Vagina (tissue), 2 donors: ENCODE data around the gene BRCA1. TPM values are rescaled to one million over a fixed set of nuclear protein-coding genes. Genes with fewer than 3 reads are reported as not detected.

Experiments
- DNase-seq, 2 donors: peaks; one replicate each; pipeline ENCODE4 v3.0.0-alpha.2; 2017; ENCODE audit errors: extremely low spot score in 2 of 2
- H3K27ac ChIP-seq: fragments of 200-600 bp; sonication (generic); one replicate; pipeline ENCODE4 v1.5.1; 2019
- H3K27me3 ChIP-seq: fragments of 200-600 bp; sonication (generic); one replicate; pipeline ENCODE4 v1.5.1; 2019
- H3K36me3 ChIP-seq, 2 donors: fragments of 200-600 bp; sonication (generic); one replicate each; pipeline ENCODE4 v1.5.1; 2017 to 2019
- H3K4me1 ChIP-seq: fragments of 200-600 bp; sonication (generic); one replicate; pipeline ENCODE4 v1.5.1; 2019
- H3K4me3 ChIP-seq, 2 donors: fragments of 200-600 bp; sonication (generic); 1 replicate in 1 of 2; 2 replicates in 1 of 2; pipeline ENCODE4 v1.5.1; 2016 to 2019
- H3K9me3 ChIP-seq: fragments of 200-600 bp; sonication (generic); one replicate; pipeline ENCODE4 v1.5.1; 2019
- POLR2A ChIP-seq, 2 donors: fragments of 450-650 bp; IDR thresholded peaks; one replicate each; pipeline ENCODE4 v1.6.1; 2017; ENCODE audit warnings: antibody characterized with exemption in 2 of 2, mild to moderate bottlenecking in 2 of 2, moderate library complexity in 2 of 2
- POLR2AphosphoS5 ChIP-seq, 2 donors: sonication (generic); formaldehyde crosslinking; IDR thresholded peaks; one replicate each; pipeline ENCODE4 v1.9.0; 2017; ENCODE audit warnings: antibody characterized with exemption in 2 of 2, mild to moderate bottlenecking in 2 of 2, low read depth in 1 of 2; ENCODE audit not compliant: insufficient read depth in 1 of 2
- intact Hi-C: fragments of 100-400 bp; cut with DNase I; formaldehyde crosslinking; loops from one replicate; pipeline ENCODE4 v1.15.1; 2023
- total RNA-seq: library from RNA; depleted of rRNA; stranded (reverse); fragments of >200 nt; gene quantifications from one replicate; pipeline ENCODE4 v1.2.3, GENCODE V29; 2016
- TF ChIP-seq, protein P1 (sequence below), 3 experiments: fragments of 450-650 bp in 2 of 3; fragments of 200-600 bp in 1 of 3; sonication (generic) in 1 of 3; IDR thresholded peaks; one replicate each; pipeline ENCODE4 v1.5.1; 2017 to 2019; ENCODE audit warnings: antibody characterized with exemption in 3 of 3, mild to moderate bottlenecking in 2 of 3, moderate library complexity in 2 of 3

BRCA1 gene
- total RNA-seq, 1 donor from 2014 or later: 6.6 TPM

DNA sequence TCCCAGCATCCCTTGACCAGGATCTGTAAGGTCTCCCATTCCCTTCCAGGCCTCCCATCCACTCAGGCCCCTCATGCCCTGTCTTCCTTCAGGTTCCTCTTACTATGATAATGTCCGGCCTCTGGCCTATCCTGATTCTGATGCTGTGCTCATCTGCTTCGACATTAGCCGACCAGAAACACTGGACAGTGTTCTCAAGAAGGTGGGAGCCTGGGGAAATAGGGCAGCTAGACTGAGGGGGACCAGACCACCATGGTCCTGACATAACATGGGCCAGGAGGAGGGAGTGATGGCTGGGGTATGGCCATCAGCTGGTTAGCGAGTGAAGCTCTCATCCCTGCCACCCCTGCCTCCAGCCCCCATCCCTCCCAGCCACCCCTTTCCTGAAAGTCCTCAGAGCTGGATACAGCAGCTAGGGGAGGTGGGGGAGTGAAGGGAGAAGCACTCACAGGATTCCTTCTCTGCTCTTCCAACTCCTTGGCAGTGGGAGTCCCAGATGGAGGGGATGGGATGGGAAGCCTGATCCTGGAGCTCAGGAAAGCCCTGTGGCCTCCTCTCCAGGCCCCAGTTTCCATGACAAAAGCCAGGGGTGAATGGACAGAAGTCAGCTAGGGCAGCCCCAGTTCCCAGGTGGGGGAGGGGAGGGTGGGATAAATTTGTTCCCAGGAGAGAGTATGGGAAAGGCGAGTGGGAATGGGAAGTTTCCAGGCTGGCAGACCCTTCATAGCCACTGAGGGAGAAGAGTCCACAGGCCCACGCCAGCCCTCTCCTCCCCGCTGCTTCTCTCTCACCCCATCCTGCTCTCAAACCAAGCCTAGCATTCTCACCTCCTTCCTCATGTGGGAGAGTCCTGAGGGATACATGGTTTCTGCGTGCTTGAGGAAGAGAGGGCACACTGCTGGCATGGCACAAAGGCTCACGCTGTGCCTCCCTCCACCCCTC lies 97.8 kb downstream of the BRCA1 start:
- intact Hi-C loops: loop anchor here (10.0 kb wide), 2 partner anchors 97 to 307 kb away; partner anchors contain the start of gene BRCA1
- H3K4me1 ChIP-seq: peaks cover 39% of the 10 kb centered on the region
- no peaks in the 10 kb centered on the region for H3K27me3 ChIP-seq
- no peaks in the 10 kb centered on the region for H3K36me3 ChIP-seq
- peak overlapping the region; percentile 85 for H3K27ac ChIP-seq
- DNase-seq: no peak
- TF ChIP-seq, protein P1, sequence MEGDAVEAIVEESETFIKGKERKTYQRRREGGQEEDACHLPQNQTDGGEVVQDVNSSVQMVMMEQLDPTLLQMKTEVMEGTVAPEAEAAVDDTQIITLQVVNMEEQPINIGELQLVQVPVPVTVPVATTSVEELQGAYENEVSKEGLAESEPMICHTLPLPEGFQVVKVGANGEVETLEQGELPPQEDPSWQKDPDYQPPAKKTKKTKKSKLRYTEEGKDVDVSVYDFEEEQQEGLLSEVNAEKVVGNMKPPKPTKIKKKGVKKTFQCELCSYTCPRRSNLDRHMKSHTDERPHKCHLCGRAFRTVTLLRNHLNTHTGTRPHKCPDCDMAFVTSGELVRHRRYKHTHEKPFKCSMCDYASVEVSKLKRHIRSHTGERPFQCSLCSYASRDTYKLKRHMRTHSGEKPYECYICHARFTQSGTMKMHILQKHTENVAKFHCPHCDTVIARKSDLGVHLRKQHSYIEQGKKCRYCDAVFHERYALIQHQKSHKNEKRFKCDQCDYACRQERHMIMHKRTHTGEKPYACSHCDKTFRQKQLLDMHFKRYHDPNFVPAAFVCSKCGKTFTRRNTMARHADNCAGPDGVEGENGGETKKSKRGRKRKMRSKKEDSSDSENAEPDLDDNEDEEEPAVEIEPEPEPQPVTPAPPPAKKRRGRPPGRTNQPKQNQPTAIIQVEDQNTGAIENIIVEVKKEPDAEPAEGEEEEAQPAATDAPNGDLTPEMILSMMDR (IDR thresholded peaks at IDR 0.05): no peak
- no peak for TF ChIP-seq POLR2A (IDR thresholded peaks at IDR 0.05)
- no peak for TF ChIP-seq POLR2AphosphoS5 (IDR thresholded peaks at IDR 0.05; ENCODE audit: insufficient read depth in 1 of 2, low read depth in 1 of 2)
- H3K9me3 ChIP-seq: no peaks in the 10 kb centered on the region
- H3K4me3 ChIP-seq: no peak overlapping the region

DNA sequence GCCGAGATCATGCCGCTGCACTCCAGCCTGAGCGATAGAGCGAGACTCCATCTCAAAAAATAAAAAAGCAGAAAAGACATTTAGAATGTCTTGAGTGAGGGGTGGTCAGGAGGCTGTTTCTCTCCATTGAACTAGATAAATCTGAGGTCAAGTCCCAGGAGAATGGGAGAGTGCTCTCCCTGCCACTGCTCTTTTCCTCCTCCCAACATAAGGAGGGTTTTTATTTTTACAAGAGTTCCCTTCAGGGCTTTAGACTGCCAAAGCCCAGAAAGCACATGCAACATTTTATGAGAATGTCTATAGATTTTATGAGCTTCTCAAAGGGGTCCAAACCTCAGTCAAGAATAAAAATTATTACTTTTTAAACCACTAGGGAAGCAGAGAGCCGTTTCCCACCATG lies 98.6 kb downstream of the BRCA1 start:
- TF ChIP-seq POLR2AphosphoS5 (IDR thresholded peaks at IDR 0.05; ENCODE audit: insufficient read depth in 1 of 2, low read depth in 1 of 2) (no peak), POLR2A (IDR thresholded peaks at IDR 0.05) (no peak)
- TF ChIP-seq, protein P1 (IDR thresholded peaks at IDR 0.05): no peak
- Histone ChIP-seq H3K4me1 (peaks cover 40% of the 10 kb centered on the region), H3K27me3 (no peaks in the 10 kb centered on the region), H3K36me3 (no peaks in the 10 kb centered on the region), H3K4me3 (no peak overlapping the region), H3K9me3 (no peaks in the 10 kb centered on the region), H3K27ac (peak overlapping the region; percentile 85)
- intact Hi-C loops: loop anchor here (10.0 kb wide), 2 partner anchors 98 to 308 kb away; partner anchors contain the start of gene BRCA1
- no peak for DNase-seq

DNA sequence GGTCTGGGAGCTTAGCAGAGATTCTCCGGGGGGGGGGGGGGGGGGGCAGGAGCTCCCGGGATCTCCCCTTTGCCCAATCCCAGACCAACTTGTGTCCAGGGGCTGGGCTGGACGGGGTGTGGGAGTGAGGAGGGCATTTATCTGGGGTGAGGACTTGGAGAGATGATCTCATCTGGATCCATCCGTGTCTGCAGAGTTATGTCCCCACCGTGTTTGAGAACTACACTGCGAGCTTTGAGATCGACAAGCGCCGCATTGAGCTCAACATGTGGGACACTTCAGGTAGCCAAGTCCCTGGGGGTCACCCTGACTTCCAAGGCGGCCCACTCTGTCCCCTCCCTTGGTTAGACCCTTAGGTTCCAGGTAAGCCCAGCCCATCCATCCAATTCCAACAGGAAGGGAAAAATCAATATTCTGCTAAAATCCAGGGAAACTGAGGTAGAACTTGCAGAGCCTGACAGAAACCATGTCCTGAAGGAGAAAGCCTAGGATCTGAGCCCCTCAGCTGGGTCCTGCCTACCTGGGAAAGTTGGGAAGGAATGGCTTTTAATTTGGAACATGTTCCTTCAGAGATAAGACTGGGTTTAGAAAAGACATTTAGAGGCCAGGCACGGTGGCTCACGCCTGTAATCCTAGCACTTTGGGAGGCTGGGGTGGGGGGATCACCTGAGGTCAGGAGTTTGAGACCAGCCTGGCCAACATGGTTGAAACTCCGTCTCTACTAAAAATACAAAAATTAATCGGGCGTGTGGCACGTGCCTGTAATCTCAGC lies 99.2 kb downstream of the BRCA1 start:
- Histone ChIP-seq H3K36me3 (no peaks in the 10 kb centered on the region), H3K27ac (peak overlapping the region; percentile 85), H3K27me3 (no peaks in the 10 kb centered on the region), H3K4me1 (peaks cover 43% of the 10 kb centered on the region), H3K4me3 (peak overlapping the region; percentile 57 to 78), H3K9me3 (no peaks in the 10 kb centered on the region)
- intact Hi-C loops: loop anchor here (10.0 kb wide), 2 partner anchors 99 to 309 kb away; partner anchors contain the start of gene BRCA1
- DNase-seq: no peak
- TF ChIP-seq, protein P1 (IDR thresholded peaks at IDR 0.05): no peak
- no peak for TF ChIP-seq POLR2A (IDR thresholded peaks at IDR 0.05)

DNA sequence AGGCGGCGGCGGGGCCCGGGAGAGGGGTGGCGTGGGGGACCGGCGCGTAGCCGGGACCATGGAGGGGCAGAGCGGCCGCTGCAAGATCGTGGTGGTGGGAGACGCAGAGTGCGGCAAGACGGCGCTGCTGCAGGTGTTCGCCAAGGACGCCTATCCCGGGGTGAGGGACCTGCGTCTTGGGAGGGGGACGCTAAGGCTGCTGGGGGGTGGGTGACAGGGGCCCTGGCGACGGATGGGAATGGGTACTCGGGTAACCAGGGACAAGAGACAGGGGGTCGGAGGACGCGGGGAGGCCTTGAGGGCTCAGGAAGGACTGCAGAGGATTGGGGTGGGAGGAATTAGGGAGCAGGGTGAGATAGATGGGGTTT lies 99.9 kb downstream of the BRCA1 start:
- no peaks in the 10 kb centered on the region for H3K27me3 ChIP-seq
- TF ChIP-seq, protein P1 (IDR thresholded peaks at IDR 0.05): no peak
- no peak for TF ChIP-seq POLR2A (IDR thresholded peaks at IDR 0.05)
- TF ChIP-seq POLR2AphosphoS5 (IDR thresholded peaks at IDR 0.05; ENCODE audit: insufficient read depth in 1 of 2, low read depth in 1 of 2): no peak
- no peaks in the 10 kb centered on the region for H3K36me3 ChIP-seq
- peaks cover 48% of the 10 kb centered on the region for H3K4me1 ChIP-seq
- no peaks in the 10 kb centered on the region for H3K9me3 ChIP-seq
- DNase-seq: no peak
- H3K27ac ChIP-seq: peak overlapping the region; percentile 85
- intact Hi-C loops: loop anchor here (10.0 kb wide), 2 partner anchors 100 to 310 kb away; partner anchors contain the start of gene BRCA1
- peak overlapping the region; percentile 57 to 78 for H3K4me3 ChIP-seq
